ENCODE results near the gene SPNS2. TPM values are rescaled to one million over a fixed set of nuclear protein-coding genes. Genes with fewer than 3 reads are reported as not detected.

SPNS2 gene
- polyA plus RNA-seq, 1 donor (not counting 4 experiments of a cell fraction or from before 2014, with no cell fraction given) = 0.10 TPM

DNA sequence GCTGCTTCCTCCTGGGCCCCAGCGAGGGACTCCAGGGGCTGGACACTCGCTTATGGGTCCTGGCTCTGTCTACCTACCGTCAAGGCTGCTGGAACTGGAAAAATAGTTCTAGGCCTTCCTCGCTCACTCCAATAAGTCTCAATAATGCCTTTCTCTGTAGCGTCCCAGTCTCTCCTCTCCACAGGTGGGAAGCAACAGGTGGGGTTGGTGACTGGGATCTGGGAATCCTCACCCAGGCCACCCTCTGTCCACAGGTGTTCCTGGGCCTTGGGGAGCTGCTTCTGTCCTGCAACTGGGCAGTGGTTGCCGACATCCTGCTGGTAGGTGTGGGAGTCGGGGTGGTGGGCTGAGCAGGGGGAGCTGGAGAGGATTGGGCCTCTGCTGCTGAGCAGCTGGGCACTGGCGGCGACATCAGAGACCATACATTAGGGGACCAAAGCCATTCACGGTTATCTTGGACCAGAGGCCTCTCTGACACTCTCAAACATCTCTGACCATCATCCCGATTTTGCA, 20.3 kb upstream of the SPNS2 start:
- Histone ChIP-seq H3K27ac (ENCODE audit: control insufficient read depth, insufficient read depth, low read length) (no peak overlapping the region), H3K9me1 (ENCODE audit: control insufficient read depth, extremely low read depth, insufficient read depth, low read length) (no peaks in the 10 kb centered on the region), H3K36me3 (ENCODE audit: control insufficient read depth in 2 of 2, extremely low read depth in 1 of 2, insufficient read depth in 2 of 2, low read length in 2 of 2) (no peaks in the 10 kb centered on the region), H2AFZ (ENCODE audit: control insufficient read depth, low read length) (no peak overlapping the region), H3K9ac (ENCODE audit: control insufficient read depth, extremely low read depth, insufficient read depth, low read length) (no peak overlapping the region), H3K79me2 (ENCODE audit: control insufficient read depth, insufficient read depth, low read length) (no peaks in the 10 kb centered on the region), H3K4me3 (ENCODE audit: control insufficient read depth in 2 of 3, extremely low read depth in 1 of 3, insufficient read depth in 2 of 3, low read depth in 1 of 3, low read length in 3 of 3) (no peak overlapping the region), H3K4me1 (ENCODE audit: control insufficient read depth, extremely low read depth, insufficient read depth, low read length) (peaks cover 23% of the 10 kb centered on the region), H3K9me3 (ENCODE audit: control insufficient read depth, low read depth, low read length) (no peaks in the 10 kb centered on the region), H3K4me2 (ENCODE audit: control insufficient read depth, extremely low read depth, insufficient read depth, low read depth, low read length) (no peak overlapping the region), H3K27me3 (ENCODE audit: control insufficient read depth, extremely low read depth, insufficient read depth, low read length) (no peaks in the 10 kb centered on the region), H4K20me1 (ENCODE audit: control insufficient read depth, extremely low read depth, insufficient read depth, low read length) (no peaks in the 10 kb centered on the region)
- DNase-seq (ENCODE audit: low read depth, low spot score) (no peak), FAIRE-seq (no peak)
- dilution Hi-C loops (cut with MboI; ENCODE audit: extremely low pct_ligation_motif_present, low sequenced_read_pairs) = no loop called here
- TF ChIP-seq EZH2 (IDR thresholded peaks at IDR 0.05; ENCODE audit: low read length) = no peak
- TF ChIP-seq, protein P1, sequence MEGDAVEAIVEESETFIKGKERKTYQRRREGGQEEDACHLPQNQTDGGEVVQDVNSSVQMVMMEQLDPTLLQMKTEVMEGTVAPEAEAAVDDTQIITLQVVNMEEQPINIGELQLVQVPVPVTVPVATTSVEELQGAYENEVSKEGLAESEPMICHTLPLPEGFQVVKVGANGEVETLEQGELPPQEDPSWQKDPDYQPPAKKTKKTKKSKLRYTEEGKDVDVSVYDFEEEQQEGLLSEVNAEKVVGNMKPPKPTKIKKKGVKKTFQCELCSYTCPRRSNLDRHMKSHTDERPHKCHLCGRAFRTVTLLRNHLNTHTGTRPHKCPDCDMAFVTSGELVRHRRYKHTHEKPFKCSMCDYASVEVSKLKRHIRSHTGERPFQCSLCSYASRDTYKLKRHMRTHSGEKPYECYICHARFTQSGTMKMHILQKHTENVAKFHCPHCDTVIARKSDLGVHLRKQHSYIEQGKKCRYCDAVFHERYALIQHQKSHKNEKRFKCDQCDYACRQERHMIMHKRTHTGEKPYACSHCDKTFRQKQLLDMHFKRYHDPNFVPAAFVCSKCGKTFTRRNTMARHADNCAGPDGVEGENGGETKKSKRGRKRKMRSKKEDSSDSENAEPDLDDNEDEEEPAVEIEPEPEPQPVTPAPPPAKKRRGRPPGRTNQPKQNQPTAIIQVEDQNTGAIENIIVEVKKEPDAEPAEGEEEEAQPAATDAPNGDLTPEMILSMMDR (optimal IDR thresholded peaks at IDR 0.05 in 1 of 3, IDR thresholded peaks at IDR 0.05 in 1 of 3, conservative IDR thresholded peaks at IDR 0.05 in 1 of 3; ENCODE audit: extremely low read depth in 1 of 3, insufficient read depth in 2 of 3, low read length in 3 of 3) = no peak

DNA sequence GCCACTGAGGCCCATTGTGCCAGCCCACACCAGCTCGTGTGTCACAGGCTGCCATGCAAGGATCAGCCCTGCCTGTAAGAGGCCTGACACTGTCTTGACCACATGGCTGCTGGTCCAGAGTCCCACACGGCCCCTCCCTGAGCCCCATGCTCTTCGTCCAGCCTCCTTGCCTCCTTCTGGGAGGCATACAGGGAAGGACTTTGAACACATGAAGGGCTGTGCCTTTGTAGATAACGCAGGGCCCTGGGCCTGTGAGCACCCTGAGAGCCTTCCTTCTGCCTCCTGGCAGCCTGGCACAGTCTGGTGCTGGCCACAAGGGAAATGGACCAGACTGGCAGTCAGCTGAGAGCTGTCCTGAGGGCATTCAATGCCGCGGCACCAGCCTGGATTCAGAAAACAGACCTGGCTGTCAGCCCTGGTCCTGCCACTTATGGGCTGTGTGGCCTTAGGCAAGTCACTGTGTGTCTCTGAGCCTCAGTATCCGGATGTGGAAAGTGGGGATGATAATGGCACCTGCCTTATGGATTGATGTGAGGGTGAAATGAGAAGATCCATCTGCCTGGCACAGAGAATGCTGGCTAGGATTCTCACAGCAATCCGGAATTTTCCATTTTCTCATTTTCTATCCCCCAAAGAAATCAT, 19.2 kb upstream of the SPNS2 start:
- H3K9ac ChIP-seq (ENCODE audit: control insufficient read depth, extremely low read depth, insufficient read depth, low read length) = no peak overlapping the region
- H3K27ac ChIP-seq (ENCODE audit: control insufficient read depth, insufficient read depth, low read length) = no peak overlapping the region
- H3K4me2 ChIP-seq (ENCODE audit: control insufficient read depth, extremely low read depth, insufficient read depth, low read depth, low read length) = no peak overlapping the region
- H3K4me3 ChIP-seq (ENCODE audit: control insufficient read depth in 2 of 3, extremely low read depth in 1 of 3, insufficient read depth in 2 of 3, low read depth in 1 of 3, low read length in 3 of 3) = no peak overlapping the region
- peaks cover 30% of the 10 kb centered on the region for H3K4me1 ChIP-seq (ENCODE audit: control insufficient read depth, extremely low read depth, insufficient read depth, low read length)
- FAIRE-seq (no peak), DNase-seq (ENCODE audit: low read depth, low spot score) (no peak)
- H3K9me1 ChIP-seq (ENCODE audit: control insufficient read depth, extremely low read depth, insufficient read depth, low read length) = no peaks in the 10 kb centered on the region
- H2AFZ ChIP-seq (ENCODE audit: control insufficient read depth, low read length) = no peak overlapping the region
- H3K36me3 ChIP-seq (ENCODE audit: control insufficient read depth in 2 of 2, extremely low read depth in 1 of 2, insufficient read depth in 2 of 2, low read length in 2 of 2) = no peaks in the 10 kb centered on the region
- no peaks in the 10 kb centered on the region for H4K20me1 ChIP-seq (ENCODE audit: control insufficient read depth, extremely low read depth, insufficient read depth, low read length)
- dilution Hi-C loops (cut with MboI; ENCODE audit: extremely low pct_ligation_motif_present, low sequenced_read_pairs) = no loop called here
- no peaks in the 10 kb centered on the region for H3K27me3 ChIP-seq (ENCODE audit: control insufficient read depth, extremely low read depth, insufficient read depth, low read length)
- TF ChIP-seq EZH2 (IDR thresholded peaks at IDR 0.05; ENCODE audit: low read length) = no peak
- TF ChIP-seq, protein P1 (optimal IDR thresholded peaks at IDR 0.05 in 1 of 3, IDR thresholded peaks at IDR 0.05 in 1 of 3, conservative IDR thresholded peaks at IDR 0.05 in 1 of 3; ENCODE audit: extremely low read depth in 1 of 3, insufficient read depth in 2 of 3, low read length in 3 of 3) = no peak
- no peaks in the 10 kb centered on the region for H3K79me2 ChIP-seq (ENCODE audit: control insufficient read depth, insufficient read depth, low read length)
- H3K9me3 ChIP-seq (ENCODE audit: control insufficient read depth, low read depth, low read length) = no peaks in the 10 kb centered on the region
